Measurements from ENCODE around the gene LCE2D. TPM values are rescaled to one million over a fixed set of nuclear protein-coding genes. Genes with fewer than 3 reads are reported as not detected.

Gene LCE2D
- total and polyA plus RNA-seq, 2 experiments from 2014 or later, result not detected

DNA sequence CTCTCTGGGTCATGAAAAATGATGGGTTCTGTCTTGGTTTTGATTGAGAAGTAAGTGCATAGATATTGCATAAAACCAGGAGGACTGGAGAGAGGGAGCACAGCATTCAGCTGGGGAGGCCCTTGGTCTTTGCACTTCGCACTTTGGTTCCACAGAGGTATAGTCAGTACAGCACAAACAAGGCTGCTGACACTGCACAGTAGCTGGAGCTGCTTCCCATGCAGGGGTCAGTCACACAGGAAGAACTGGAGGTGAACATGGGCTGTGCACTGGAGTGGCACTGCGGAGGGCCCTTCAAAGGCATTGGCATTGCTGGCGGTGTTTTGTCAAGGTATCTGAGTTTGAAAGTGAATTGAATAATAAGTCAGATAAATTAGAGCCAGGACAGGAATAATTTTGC is 4.5 kb upstream of the LCE2D start:
- H2AFZ ChIP-seq, result no peak overlapping the region
- H3K79me2 ChIP-seq (replicated peaks; ENCODE audit: insufficient read depth), result no peaks in the 10 kb centered on the region
- H3K4me1 ChIP-seq (ENCODE audit: insufficient read depth), result no peaks in the 10 kb centered on the region
- H3F3A ChIP-seq (replicated peaks; ENCODE audit: low read depth), result no peaks in the 10 kb centered on the region
- no peak overlapping the region for H3K4me2 ChIP-seq
- DNase-seq (ENCODE audit: low spot score) (no peak), ATAC-seq (no peak)
- Mint-ChIP-seq H3K9me3 (no peaks in the 10 kb centered on the region), H3K36me3 (ENCODE audit: low read depth) (no peaks in the 10 kb centered on the region), H3K27ac (no peak overlapping the region), H3K4me3 (no peak overlapping the region), H3K4me1 (no peaks in the 10 kb centered on the region), H3K27me3 (ENCODE audit: insufficient read depth, low read depth, poor library complexity) (peaks cover 4% of the 10 kb centered on the region)
- H3K36me3 ChIP-seq (ENCODE audit: insufficient read depth), result no peaks in the 10 kb centered on the region
- no peak overlapping the region for H3K27ac ChIP-seq (ENCODE audit: low read depth)
- H3K27me3 ChIP-seq (ENCODE audit: insufficient read depth), result no peaks in the 10 kb centered on the region
- TF ChIP-seq JUNB (IDR thresholded peaks at IDR 0.05; ENCODE audit: unreplicated experiment) (no peak), EZH2 (IDR thresholded peaks at IDR 0.05; ENCODE audit: low read depth, unreplicated experiment) (no peak), POLR2AphosphoS5 (IDR thresholded peaks at IDR 0.05; ENCODE audit: low read depth) (no peak), EZH2phosphoT487 (IDR thresholded peaks at IDR 0.05; ENCODE audit: unreplicated experiment) (no peak), STAT1 (IDR thresholded peaks at IDR 0.05; ENCODE audit: unreplicated experiment) (no peak), NANOG (IDR thresholded peaks at IDR 0.05; ENCODE audit: borderline replicate concordance) (no peak), ZNF331 (CRISPR knock-in tag; IDR thresholded peaks at IDR 0.05; ENCODE audit: low read depth) (no peak), ZNF114 (CRISPR knock-in tag; IDR thresholded peaks at IDR 0.05) (no peak), ZNF462 (CRISPR knock-in tag; IDR thresholded peaks at IDR 0.05) (no peak), CREB1 (CRISPR knock-in tag; IDR thresholded peaks at IDR 0.05; ENCODE audit: low read depth) (no peak)
- TF ChIP-seq, protein P1, sequence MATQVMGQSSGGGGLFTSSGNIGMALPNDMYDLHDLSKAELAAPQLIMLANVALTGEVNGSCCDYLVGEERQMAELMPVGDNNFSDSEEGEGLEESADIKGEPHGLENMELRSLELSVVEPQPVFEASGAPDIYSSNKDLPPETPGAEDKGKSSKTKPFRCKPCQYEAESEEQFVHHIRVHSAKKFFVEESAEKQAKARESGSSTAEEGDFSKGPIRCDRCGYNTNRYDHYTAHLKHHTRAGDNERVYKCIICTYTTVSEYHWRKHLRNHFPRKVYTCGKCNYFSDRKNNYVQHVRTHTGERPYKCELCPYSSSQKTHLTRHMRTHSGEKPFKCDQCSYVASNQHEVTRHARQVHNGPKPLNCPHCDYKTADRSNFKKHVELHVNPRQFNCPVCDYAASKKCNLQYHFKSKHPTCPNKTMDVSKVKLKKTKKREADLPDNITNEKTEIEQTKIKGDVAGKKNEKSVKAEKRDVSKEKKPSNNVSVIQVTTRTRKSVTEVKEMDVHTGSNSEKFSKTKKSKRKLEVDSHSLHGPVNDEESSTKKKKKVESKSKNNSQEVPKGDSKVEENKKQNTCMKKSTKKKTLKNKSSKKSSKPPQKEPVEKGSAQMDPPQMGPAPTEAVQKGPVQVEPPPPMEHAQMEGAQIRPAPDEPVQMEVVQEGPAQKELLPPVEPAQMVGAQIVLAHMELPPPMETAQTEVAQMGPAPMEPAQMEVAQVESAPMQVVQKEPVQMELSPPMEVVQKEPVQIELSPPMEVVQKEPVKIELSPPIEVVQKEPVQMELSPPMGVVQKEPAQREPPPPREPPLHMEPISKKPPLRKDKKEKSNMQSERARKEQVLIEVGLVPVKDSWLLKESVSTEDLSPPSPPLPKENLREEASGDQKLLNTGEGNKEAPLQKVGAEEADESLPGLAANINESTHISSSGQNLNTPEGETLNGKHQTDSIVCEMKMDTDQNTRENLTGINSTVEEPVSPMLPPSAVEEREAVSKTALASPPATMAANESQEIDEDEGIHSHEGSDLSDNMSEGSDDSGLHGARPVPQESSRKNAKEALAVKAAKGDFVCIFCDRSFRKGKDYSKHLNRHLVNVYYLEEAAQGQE (IDR thresholded peaks at IDR 0.05; ENCODE audit: unreplicated experiment), result no peak
- TF ChIP-seq, protein P2, sequence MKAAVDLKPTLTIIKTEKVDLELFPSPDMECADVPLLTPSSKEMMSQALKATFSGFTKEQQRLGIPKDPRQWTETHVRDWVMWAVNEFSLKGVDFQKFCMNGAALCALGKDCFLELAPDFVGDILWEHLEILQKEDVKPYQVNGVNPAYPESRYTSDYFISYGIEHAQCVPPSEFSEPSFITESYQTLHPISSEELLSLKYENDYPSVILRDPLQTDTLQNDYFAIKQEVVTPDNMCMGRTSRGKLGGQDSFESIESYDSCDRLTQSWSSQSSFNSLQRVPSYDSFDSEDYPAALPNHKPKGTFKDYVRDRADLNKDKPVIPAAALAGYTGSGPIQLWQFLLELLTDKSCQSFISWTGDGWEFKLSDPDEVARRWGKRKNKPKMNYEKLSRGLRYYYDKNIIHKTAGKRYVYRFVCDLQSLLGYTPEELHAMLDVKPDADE (IDR thresholded peaks at IDR 0.05), result no peak
- TF ChIP-seq, protein P3, sequence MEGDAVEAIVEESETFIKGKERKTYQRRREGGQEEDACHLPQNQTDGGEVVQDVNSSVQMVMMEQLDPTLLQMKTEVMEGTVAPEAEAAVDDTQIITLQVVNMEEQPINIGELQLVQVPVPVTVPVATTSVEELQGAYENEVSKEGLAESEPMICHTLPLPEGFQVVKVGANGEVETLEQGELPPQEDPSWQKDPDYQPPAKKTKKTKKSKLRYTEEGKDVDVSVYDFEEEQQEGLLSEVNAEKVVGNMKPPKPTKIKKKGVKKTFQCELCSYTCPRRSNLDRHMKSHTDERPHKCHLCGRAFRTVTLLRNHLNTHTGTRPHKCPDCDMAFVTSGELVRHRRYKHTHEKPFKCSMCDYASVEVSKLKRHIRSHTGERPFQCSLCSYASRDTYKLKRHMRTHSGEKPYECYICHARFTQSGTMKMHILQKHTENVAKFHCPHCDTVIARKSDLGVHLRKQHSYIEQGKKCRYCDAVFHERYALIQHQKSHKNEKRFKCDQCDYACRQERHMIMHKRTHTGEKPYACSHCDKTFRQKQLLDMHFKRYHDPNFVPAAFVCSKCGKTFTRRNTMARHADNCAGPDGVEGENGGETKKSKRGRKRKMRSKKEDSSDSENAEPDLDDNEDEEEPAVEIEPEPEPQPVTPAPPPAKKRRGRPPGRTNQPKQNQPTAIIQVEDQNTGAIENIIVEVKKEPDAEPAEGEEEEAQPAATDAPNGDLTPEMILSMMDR (conservative IDR thresholded peaks at IDR 0.05; ENCODE audit: low read depth in 2 of 2), result no peak
- no peaks in the 10 kb centered on the region for H3K9me2 ChIP-seq (ENCODE audit: insufficient read depth)
- H3K4me3 ChIP-seq, result no peak overlapping the region
- no peaks in the 10 kb centered on the region for H4K20me1 ChIP-seq (replicated peaks; ENCODE audit: insufficient read depth)

Data from GM23338 (cell line).